ENCODE data around the gene ELAVL1. TPM values are rescaled to one million over a fixed set of nuclear protein-coding genes. Genes with fewer than 3 reads are reported as not detected.

The ELAVL1 gene
- polyA plus RNA-seq, 1 of the 3 experiments (the other 2 are of a cell fraction) = 49.6 TPM

DNA sequence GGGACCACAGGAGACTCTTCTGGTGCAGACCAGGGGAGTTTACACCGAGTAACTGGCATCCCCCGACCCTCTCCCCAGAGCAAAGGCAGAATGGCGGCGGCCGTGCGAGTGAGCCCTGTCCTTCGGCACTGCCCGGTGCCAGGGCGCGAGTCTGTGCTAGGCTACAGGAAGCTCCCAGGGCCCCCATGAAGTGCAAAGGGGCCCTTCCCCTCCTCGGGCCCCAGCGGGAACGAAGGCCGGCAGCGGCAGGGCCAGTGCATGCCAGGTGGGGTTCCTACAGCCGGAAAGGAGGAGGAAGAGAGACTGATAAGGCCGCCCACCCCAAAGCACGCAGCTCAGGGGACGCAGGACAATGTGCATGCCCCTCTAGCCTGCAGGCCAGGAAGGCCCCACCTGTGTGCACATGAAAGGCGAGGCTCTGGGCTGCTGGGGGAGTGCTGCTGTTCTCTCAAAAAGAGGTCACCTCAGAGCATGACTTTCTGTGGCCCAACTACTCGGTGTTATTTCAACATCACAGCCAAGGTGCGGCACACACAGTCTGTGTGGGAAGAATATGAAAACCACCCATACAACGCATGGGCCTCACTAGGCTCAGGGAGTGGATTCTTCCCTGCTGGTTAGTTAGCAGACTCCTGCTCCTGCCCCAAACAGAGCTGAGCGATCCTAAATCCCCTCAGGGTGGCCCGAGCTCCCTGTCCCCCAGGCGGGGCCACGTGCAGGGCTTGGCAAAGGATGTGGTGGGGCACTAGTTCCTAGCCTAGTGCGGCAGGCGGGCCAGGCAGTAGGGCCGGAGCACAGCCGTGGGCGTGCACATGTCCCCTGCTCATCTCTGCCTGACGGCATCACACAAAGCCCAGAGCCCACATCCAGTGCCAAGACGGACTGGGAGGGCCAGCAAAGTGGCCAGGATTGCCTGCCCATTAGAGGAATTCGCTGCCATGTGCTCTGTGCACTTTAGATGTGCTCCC lies 33.6 kb downstream of the ELAVL1 start:
- H3K9me2 ChIP-seq = no peaks in the 10 kb centered on the region
- peaks cover 13% of the 10 kb centered on the region for H4K20me1 ChIP-seq (ENCODE audit: insufficient read depth)
- no peaks in the 10 kb centered on the region for H3K27me3 ChIP-seq (ENCODE audit: insufficient read depth)
- H3F3A ChIP-seq (replicated peaks; ENCODE audit: insufficient read depth) = no peaks in the 10 kb centered on the region
- no peak overlapping the region for H3K4me3 ChIP-seq (ENCODE audit: low read depth in 2 of 2, low read length in 1 of 2)
- no peaks in the 10 kb centered on the region for H3K9me3 ChIP-seq
- DNase-seq = no peak
- H3K79me2 ChIP-seq (ENCODE audit: insufficient read depth) = peaks cover 7% of the 10 kb centered on the region; the same call in 1 of the 2 replicates
- ChIA-PET CTCF (interaction anchor here (0.7 to 9.1 kb wide), 17 partner anchors 9 to 276 kb away, joined by 3 to 81 read pairs (median 7); partner anchors contain the start of gene TIMM44), POLR2A (no interaction called here)
- TF ChIP-seq ZBTB33 (IDR thresholded peaks at IDR 0.05; ENCODE audit: borderline replicate concordance, low read depth) = no peak
- no peak for TF ChIP-seq TCF12 (IDR thresholded peaks at IDR 0.05)
- TF ChIP-seq MAX (IDR thresholded peaks at IDR 0.05; ENCODE audit: low read depth) = no peak
- no peak for TF ChIP-seq GABPA (IDR thresholded peaks at IDR 0.05; ENCODE audit: low read depth)
- no peak for TF ChIP-seq ELF1 (IDR thresholded peaks at IDR 0.05)
- TF ChIP-seq CHD2 (IDR thresholded peaks at IDR 0.05; ENCODE audit: low read length, partially characterized antibody) = no peak
- TF ChIP-seq NFIC (IDR thresholded peaks at IDR 0.05; ENCODE audit: borderline replicate concordance) = no peak
- TF ChIP-seq RXRA (IDR thresholded peaks at IDR 0.05; ENCODE audit: borderline replicate concordance, low read depth) = no peak
- no peak for TF ChIP-seq POLR2AphosphoS5 (IDR thresholded peaks at IDR 0.05; ENCODE audit: low read depth, low read length)
- TF ChIP-seq SIN3A (IDR thresholded peaks at IDR 0.05; ENCODE audit: borderline replicate concordance, low read depth, low read length) = no peak
- no peak for TF ChIP-seq PBX3 (IDR thresholded peaks at IDR 0.05)
- TF ChIP-seq, protein P1, sequence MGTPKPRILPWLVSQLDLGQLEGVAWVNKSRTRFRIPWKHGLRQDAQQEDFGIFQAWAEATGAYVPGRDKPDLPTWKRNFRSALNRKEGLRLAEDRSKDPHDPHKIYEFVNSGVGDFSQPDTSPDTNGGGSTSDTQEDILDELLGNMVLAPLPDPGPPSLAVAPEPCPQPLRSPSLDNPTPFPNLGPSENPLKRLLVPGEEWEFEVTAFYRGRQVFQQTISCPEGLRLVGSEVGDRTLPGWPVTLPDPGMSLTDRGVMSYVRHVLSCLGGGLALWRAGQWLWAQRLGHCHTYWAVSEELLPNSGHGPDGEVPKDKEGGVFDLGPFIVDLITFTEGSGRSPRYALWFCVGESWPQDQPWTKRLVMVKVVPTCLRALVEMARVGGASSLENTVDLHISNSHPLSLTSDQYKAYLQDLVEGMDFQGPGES (IDR thresholded peaks at IDR 0.05; ENCODE audit: low read depth, low read length) = no peak
- TF ChIP-seq FOXM1 (IDR thresholded peaks at IDR 0.05; ENCODE audit: low read depth) = no peak
- no peak for TF ChIP-seq RCOR1 (IDR thresholded peaks at IDR 0.05; ENCODE audit: low read length)
- TF ChIP-seq RAD21 (IDR thresholded peaks at IDR 0.05; ENCODE audit: low read length) = no peak
- TF ChIP-seq MEF2A (IDR thresholded peaks at IDR 0.05; ENCODE audit: borderline replicate concordance, low read depth) = no peak
- TF ChIP-seq FOSL2 (IDR thresholded peaks at IDR 0.05; ENCODE audit: borderline replicate concordance, low read depth) = no peak
- TF ChIP-seq TAF1 (IDR thresholded peaks at IDR 0.05; ENCODE audit: borderline replicate concordance, low read depth, low read length) = no peak
- TF ChIP-seq REST (IDR thresholded peaks at IDR 0.05; ENCODE audit: low read depth, low read length) = no peak
- WGBS (ENCODE audit: low lambda C conversion rate) = 91% methylated on average over 16 of the region's 35 CpGs
- H3K36me3 ChIP-seq (replicated peaks in 1 of 2; ENCODE audit: control insufficient read depth in 1 of 2, insufficient read depth in 2 of 2, low read length in 1 of 2) = peaks cover 18 to 55% of the 10 kb centered on the region in 2 experiments
- no peak overlapping the region for H3K27ac ChIP-seq (ENCODE audit: low read depth in 2 of 2, low read length in 1 of 2)
- H3K9ac ChIP-seq = no peak overlapping the region
- H3K4me2 ChIP-seq = no peak overlapping the region
- H2AFZ ChIP-seq (ENCODE audit: low read depth) = no peak overlapping the region
- H3K4me1 ChIP-seq (ENCODE audit: control insufficient read depth in 1 of 2, insufficient read depth in 2 of 2, low read depth in 1 of 2, low read length in 1 of 2) = no peaks in the 10 kb centered on the region

All from SK-N-SH (cell line).